Transverse colon (tissue), 4 donors: ENCODE data around the gene CHD2.

Experiments used
- EP300 ChIP-seq: sonication (generic); formaldehyde crosslinking; IDR thresholded peaks from one replicate; pipeline ENCODE4 v1.6.1; 2017; ENCODE audit warnings: antibody characterized with exemption, low read depth
- POLR2AphosphoS5 ChIP-seq, 3 donors: sonication (generic); formaldehyde crosslinking; IDR thresholded peaks; one replicate each; pipeline ENCODE4 v1.6.1; 2016; ENCODE audit warnings: antibody characterized with exemption in 3 of 3
- TF ChIP-seq, protein P1 (sequence below), 5 experiments: fragments of 200-600 bp in 3 of 5; fragments of 450-650 bp in 2 of 5; sonication (generic) in 3 of 5; IDR thresholded peaks; 1 replicate in 2 of 5; 2 replicates in 3 of 5; pipeline ENCODE4 v1.5.1; 2016 to 2017; ENCODE audit warnings: antibody characterized with exemption in 5 of 5, inconsistent platforms in 3 of 5, mild to moderate bottlenecking in 2 of 5, moderate library complexity in 1 of 5

DNA sequence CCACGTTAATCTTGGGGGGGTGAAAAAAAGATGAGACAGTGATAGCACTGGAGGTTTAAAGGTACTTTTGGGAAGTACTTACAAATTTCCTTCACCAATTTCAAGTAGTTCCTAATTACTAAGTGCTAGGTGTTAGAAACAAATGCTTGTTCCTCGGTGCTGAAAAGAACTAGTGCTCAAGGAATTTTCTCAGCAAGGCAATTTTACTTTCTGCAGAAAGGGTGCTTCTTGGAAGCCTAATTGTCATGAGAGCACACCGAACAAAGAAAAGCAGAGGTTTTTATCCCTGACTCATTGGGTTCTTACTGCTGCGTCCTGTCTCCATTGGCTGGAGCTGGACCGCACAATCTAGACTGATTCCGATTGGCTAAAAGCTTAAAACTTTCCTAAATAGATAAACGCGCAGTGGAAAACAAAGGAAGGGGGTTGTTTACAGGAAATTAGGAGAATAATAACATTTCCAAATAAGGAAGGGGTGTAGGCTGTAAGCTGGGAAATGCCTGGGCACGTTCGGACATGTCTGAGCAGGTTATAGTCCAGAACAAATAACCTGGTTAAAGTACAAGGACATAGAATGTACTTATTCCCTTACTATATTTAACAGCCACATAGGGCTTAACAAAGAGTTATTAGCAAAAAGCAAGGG, 49.6 kb downstream of the CHD2 start:
- TF ChIP-seq POLR2AphosphoS5 (IDR thresholded peaks at IDR 0.05) (no peak), EP300 (no peak)
- TF ChIP-seq, protein P1, sequence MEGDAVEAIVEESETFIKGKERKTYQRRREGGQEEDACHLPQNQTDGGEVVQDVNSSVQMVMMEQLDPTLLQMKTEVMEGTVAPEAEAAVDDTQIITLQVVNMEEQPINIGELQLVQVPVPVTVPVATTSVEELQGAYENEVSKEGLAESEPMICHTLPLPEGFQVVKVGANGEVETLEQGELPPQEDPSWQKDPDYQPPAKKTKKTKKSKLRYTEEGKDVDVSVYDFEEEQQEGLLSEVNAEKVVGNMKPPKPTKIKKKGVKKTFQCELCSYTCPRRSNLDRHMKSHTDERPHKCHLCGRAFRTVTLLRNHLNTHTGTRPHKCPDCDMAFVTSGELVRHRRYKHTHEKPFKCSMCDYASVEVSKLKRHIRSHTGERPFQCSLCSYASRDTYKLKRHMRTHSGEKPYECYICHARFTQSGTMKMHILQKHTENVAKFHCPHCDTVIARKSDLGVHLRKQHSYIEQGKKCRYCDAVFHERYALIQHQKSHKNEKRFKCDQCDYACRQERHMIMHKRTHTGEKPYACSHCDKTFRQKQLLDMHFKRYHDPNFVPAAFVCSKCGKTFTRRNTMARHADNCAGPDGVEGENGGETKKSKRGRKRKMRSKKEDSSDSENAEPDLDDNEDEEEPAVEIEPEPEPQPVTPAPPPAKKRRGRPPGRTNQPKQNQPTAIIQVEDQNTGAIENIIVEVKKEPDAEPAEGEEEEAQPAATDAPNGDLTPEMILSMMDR (IDR thresholded peaks at IDR 0.05) = no peak
